ENCODE data around the gene OR10A5. TPM values are rescaled to one million over a fixed set of nuclear protein-coding genes. Genes with fewer than 3 reads are reported as not detected.

The OR10A5 gene
- total and polyA plus RNA-seq, 2 experiments from 2014 or later: 0.37 TPM; not detected in 1

GRCh38 chr11:6818967-6819366, 26.5 kb upstream of the OR10A5 start (continued):
- TF ChIP-seq REST (IDR thresholded peaks at IDR 0.05; ENCODE audit: unreplicated experiment) (no peak), STAT1 (IDR thresholded peaks at IDR 0.05; ENCODE audit: unreplicated experiment) (no peak), CTCF (conservative IDR thresholded peaks at IDR 0.05; ENCODE audit: low read depth in 2 of 2) (no peak), CREB1 (CRISPR knock-in tag; IDR thresholded peaks at IDR 0.05; ENCODE audit: low read depth) (no peak), POLR2AphosphoS5 (IDR thresholded peaks at IDR 0.05; ENCODE audit: low read depth) (no peak), EZH2 (IDR thresholded peaks at IDR 0.05; ENCODE audit: low read depth, unreplicated experiment) (no peak)

GRCh38 chr11:6824136-6824823, 21.2 kb upstream of the OR10A5 start:
- Histone ChIP-seq H3K36me3 (ENCODE audit: insufficient read depth) (no peaks in the 10 kb centered on the region), H2AFZ (no peak overlapping the region), H3K4me1 (ENCODE audit: insufficient read depth) (no peaks in the 10 kb centered on the region; the same call in 1 of the 2 replicates), H3K4me2 (no peak overlapping the region), H3K79me2 (replicated peaks; ENCODE audit: insufficient read depth) (no peaks in the 10 kb centered on the region), H3K27ac (ENCODE audit: low read depth) (no peak overlapping the region), H4K20me1 (replicated peaks; ENCODE audit: insufficient read depth) (no peaks in the 10 kb centered on the region), H3K27me3 (ENCODE audit: insufficient read depth) (no peaks in the 10 kb centered on the region), H3K4me3 (no peak overlapping the region), H3F3A (replicated peaks; ENCODE audit: low read depth) (no peaks in the 10 kb centered on the region), H3K9me2 (ENCODE audit: insufficient read depth) (0 out of 2 replicates have a peak, but pooled peaks cover 5% of the 10 kb centered on the region)
- Mint-ChIP-seq H3K4me3 (no peak overlapping the region), H3K9me3 (peaks cover 5% of the 10 kb centered on the region; the same call in 1 of the 3 replicates), H3K36me3 (ENCODE audit: low read depth) (no peaks in the 10 kb centered on the region), H3K4me1 (0 out of 3 replicates have a peak, but pooled peaks cover 2% of the 10 kb centered on the region), H3K27ac (no peak overlapping the region), H3K27me3 (ENCODE audit: insufficient read depth, low read depth, poor library complexity) (no peaks in the 10 kb centered on the region)
- ATAC-seq: no peak
- TF ChIP-seq EZH2 (IDR thresholded peaks at IDR 0.05; ENCODE audit: low read depth, unreplicated experiment) (no peak), CTCF (conservative IDR thresholded peaks at IDR 0.05; ENCODE audit: low read depth in 2 of 2) (no peak), REST (IDR thresholded peaks at IDR 0.05; ENCODE audit: unreplicated experiment) (no peak), POLR2AphosphoS5 (IDR thresholded peaks at IDR 0.05; ENCODE audit: low read depth) (no peak)
- DNase-seq (ENCODE audit: low spot score): no peak

All from GM23338 (cell line).